ENCODE results near the gene KCNMB2.

Gene KCNMB2

DNA sequence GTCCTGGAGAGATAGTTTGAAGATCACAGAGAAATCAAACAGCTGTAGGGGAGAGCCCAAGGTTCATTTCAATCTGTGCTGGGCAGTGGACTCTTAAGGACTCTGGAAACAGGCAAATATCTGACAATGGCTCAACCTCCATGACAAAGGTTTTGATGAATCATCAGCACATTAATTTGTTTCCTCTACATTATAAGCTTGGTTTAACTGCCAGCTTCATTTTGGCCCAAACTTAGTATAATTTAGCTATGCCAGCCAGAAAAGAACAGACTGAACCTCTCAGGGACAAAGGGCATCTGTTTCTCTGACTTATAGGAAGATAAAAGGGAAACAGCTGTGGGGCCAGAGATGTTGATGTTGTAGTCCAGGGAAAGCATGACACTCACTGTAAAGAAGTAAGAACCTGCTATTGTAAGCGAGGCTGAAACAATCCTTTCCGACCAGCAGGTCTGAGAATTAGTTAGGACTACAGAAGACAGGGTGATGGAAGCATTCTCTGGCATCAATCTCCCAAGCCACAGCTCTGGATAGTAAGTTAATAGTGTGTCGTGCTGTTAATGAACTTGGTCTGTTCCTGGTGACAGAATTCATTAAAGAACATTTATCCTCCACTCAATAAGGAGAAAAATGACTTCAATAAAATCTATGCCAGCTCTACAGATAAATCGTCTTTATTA lies 110.1 kb downstream of the KCNMB2 start:
- DNase-seq (no peak), ATAC-seq (ENCODE audit: insufficient read depth, low read depth) (no peak)
- H3K4me1 ChIP-seq (ENCODE audit: insufficient read depth, low read length): no peaks in the 10 kb centered on the region
- H2AFZ ChIP-seq (ENCODE audit: low read depth, low read length): no peak overlapping the region
- no peaks in the 10 kb centered on the region for H3K9me3 ChIP-seq (ENCODE audit: insufficient read depth, low read length, severe bottlenecking)
- H3K4me2 ChIP-seq (ENCODE audit: insufficient read depth, low read length): no peak overlapping the region
- TF ChIP-seq, protein P1, sequence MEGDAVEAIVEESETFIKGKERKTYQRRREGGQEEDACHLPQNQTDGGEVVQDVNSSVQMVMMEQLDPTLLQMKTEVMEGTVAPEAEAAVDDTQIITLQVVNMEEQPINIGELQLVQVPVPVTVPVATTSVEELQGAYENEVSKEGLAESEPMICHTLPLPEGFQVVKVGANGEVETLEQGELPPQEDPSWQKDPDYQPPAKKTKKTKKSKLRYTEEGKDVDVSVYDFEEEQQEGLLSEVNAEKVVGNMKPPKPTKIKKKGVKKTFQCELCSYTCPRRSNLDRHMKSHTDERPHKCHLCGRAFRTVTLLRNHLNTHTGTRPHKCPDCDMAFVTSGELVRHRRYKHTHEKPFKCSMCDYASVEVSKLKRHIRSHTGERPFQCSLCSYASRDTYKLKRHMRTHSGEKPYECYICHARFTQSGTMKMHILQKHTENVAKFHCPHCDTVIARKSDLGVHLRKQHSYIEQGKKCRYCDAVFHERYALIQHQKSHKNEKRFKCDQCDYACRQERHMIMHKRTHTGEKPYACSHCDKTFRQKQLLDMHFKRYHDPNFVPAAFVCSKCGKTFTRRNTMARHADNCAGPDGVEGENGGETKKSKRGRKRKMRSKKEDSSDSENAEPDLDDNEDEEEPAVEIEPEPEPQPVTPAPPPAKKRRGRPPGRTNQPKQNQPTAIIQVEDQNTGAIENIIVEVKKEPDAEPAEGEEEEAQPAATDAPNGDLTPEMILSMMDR (IDR thresholded peaks at IDR 0.05; ENCODE audit: borderline replicate concordance, extremely low read depth, low read length, poor library complexity, severe bottlenecking): no peak
- TF ChIP-seq EZH2 (IDR thresholded peaks at IDR 0.05; ENCODE audit: borderline replicate concordance, low read depth, low read length, severe bottlenecking): no peak
- no peak overlapping the region for H3K27ac ChIP-seq (ENCODE audit: low read length)
- H3K36me3 ChIP-seq (ENCODE audit: insufficient read depth, low read length): no peaks in the 10 kb centered on the region
- no peaks in the 10 kb centered on the region for H3K79me2 ChIP-seq (ENCODE audit: insufficient read depth, low read length)
- no peaks in the 10 kb centered on the region for H4K20me1 ChIP-seq (ENCODE audit: insufficient read depth, low read length)
- no peak overlapping the region for H3K9ac ChIP-seq (ENCODE audit: low read depth, low read length)
- no peak overlapping the region for H3K4me3 ChIP-seq (ENCODE audit: low read depth in 1 of 2, low read length in 2 of 2)
- no peaks in the 10 kb centered on the region for H3K27me3 ChIP-seq (ENCODE audit: insufficient read depth, low read length, poor library complexity)

DNA sequence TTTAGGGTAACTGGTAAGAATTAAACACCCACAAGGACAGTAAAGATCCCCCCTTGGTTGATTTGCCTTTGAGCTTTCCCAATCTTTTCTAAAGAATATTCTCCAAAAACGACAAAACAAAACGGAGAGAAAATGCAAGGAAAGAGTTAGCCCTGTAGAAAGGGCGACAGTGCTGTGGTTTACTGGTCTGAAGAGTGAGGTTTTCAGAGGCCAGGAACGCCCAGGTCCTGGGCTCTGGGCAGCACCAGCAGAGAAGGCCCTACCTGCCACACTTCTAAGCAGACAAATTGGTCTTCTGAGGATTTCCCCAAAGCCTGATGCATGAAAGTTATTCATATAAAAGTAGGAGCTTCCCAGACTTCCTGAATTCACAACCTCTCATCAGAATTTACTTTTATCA lies 119.3 kb downstream of the KCNMB2 start:
- DNase-seq: no peak
- H3K4me2 ChIP-seq (ENCODE audit: insufficient read depth, low read length): no peak overlapping the region
- no peaks in the 10 kb centered on the region for H3K27me3 ChIP-seq (ENCODE audit: insufficient read depth, low read length, poor library complexity)
- no peaks in the 10 kb centered on the region for H3K4me1 ChIP-seq (ENCODE audit: insufficient read depth, low read length)
- H3K4me3 ChIP-seq (ENCODE audit: low read depth in 1 of 2, low read length in 2 of 2): no peak overlapping the region
- no peak for ATAC-seq (ENCODE audit: insufficient read depth, low read depth)
- no peak overlapping the region for H2AFZ ChIP-seq (ENCODE audit: low read depth, low read length)
- no peaks in the 10 kb centered on the region for H3K36me3 ChIP-seq (ENCODE audit: insufficient read depth, low read length)
- no peak overlapping the region for H3K27ac ChIP-seq (ENCODE audit: low read length)
- no peak overlapping the region for H3K9ac ChIP-seq (ENCODE audit: low read depth, low read length)
- no peaks in the 10 kb centered on the region for H3K9me3 ChIP-seq (ENCODE audit: insufficient read depth, low read length, severe bottlenecking)
- TF ChIP-seq EZH2 (IDR thresholded peaks at IDR 0.05; ENCODE audit: borderline replicate concordance, low read depth, low read length, severe bottlenecking): no peak
- TF ChIP-seq, protein P1 (IDR thresholded peaks at IDR 0.05; ENCODE audit: borderline replicate concordance, extremely low read depth, low read length, poor library complexity, severe bottlenecking): no peak
- no peaks in the 10 kb centered on the region for H3K79me2 ChIP-seq (ENCODE audit: insufficient read depth, low read length)
- no peaks in the 10 kb centered on the region for H4K20me1 ChIP-seq (ENCODE audit: insufficient read depth, low read length)

DNA sequence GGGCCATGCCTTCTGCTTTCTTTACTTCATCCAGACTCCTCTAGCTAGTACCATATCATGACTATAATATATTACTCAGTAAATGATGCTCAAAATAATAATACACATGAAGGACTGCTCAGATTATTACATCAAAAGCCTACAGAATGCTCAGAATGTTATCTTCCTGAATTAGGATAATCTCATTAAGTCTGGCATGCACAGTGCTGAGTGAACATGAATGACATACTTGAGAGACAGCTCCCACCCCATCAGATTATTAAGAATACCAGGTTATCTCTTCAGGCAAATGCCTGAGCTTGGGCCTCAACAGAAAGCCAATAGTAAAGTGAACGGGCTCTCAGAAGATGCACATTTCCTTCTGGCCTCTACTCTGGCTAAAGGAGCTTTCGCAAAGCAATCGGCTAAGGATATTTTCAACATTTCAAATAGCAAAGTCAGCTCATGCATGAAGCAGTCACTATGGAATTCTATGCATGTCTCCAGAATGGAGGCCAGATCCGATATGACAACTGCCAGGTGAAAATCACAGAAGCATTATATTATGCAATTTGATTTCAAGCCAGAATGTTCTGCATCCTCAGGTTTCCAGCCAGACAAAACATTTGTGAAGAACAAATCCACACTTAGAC lies 122.6 kb downstream of the KCNMB2 start:
- Histone ChIP-seq H3K4me3 (ENCODE audit: low read depth in 1 of 2, low read length in 2 of 2) (no peak overlapping the region), H3K9me3 (ENCODE audit: insufficient read depth, low read length, severe bottlenecking) (no peaks in the 10 kb centered on the region), H3K4me2 (ENCODE audit: insufficient read depth, low read length) (no peak overlapping the region), H2AFZ (ENCODE audit: low read depth, low read length) (no peak overlapping the region), H3K27me3 (ENCODE audit: insufficient read depth, low read length, poor library complexity) (no peaks in the 10 kb centered on the region), H3K4me1 (ENCODE audit: insufficient read depth, low read length) (no peaks in the 10 kb centered on the region), H3K27ac (ENCODE audit: low read length) (no peak overlapping the region), H3K36me3 (ENCODE audit: insufficient read depth, low read length) (no peaks in the 10 kb centered on the region), H3K79me2 (ENCODE audit: insufficient read depth, low read length) (no peaks in the 10 kb centered on the region), H3K9ac (ENCODE audit: low read depth, low read length) (no peak overlapping the region), H4K20me1 (ENCODE audit: insufficient read depth, low read length) (no peaks in the 10 kb centered on the region)
- DNase-seq (no peak), ATAC-seq (ENCODE audit: insufficient read depth, low read depth) (no peak)
- no peak for TF ChIP-seq EZH2 (IDR thresholded peaks at IDR 0.05; ENCODE audit: borderline replicate concordance, low read depth, low read length, severe bottlenecking)
- TF ChIP-seq, protein P1 (IDR thresholded peaks at IDR 0.05; ENCODE audit: borderline replicate concordance, extremely low read depth, low read length, poor library complexity, severe bottlenecking): no peak

All from DND-41 (cell line).